ENCODE results near the gene ABCC11. TPM values are rescaled to one million over a fixed set of nuclear protein-coding genes. Genes with fewer than 3 reads are reported as not detected.

The ABCC11 gene
- total RNA-seq, 2 donors from 2014 or later = 1.5 TPM

DNA sequence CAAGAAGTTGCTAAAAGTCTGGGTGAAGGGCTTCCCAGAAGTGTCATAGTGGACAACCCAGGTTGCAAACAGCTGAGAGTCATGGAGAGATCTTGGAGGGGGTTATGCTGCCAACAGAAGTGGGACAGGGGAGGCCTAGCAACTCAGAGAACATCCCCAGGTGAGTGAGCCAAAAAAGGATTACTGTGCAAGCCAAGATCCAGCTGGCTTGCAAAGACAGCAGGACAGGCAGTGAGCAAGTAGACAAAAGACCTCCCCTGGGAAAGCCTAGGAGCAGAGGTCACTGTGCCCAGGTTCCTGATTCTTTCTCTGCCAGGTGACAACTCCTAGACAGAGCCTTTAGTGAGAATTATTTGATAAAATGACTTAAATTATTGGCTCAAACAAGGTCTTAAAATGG is 12.7 kb downstream of the ABCC11 start:
- TF ChIP-seq POLR2AphosphoS5 (IDR thresholded peaks at IDR 0.05) (no peak), POLR2A (IDR thresholded peaks at IDR 0.05) (no peak), CTCF (IDR thresholded peaks at IDR 0.05) (no peak)
- no peaks in the 10 kb centered on the region for H3K36me3 ChIP-seq

DNA sequence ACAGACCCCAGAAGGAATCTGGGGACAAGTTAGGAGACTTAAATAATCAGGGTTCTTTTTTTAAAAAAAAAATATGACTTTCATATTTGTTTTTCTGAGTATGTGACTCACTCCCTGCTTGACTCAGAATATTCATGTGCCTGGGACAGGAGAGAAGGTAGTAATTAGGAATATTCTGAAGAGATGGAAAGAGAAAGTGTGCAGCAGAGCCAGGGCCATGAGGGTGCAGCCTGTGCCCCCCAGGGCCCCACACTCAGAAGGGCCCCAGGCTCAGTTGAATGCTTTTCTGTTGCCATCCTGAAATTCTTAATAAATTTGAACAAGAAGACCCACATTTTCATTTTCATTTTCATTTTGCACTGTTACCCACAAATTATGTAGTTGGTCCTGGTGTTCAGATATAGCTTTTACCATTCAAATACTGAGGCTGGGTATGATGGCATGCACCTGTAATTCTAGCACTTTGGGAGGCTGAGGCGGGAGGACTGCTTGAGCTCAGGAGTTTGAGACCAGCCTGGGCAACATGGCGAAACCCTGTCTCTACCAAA is 14.8 kb downstream of the ABCC11 start:
- Histone ChIP-seq H3K27me3 (replicated peaks; ENCODE audit: insufficient read depth) (no peaks in the 10 kb centered on the region), H3K36me3 (no peaks in the 10 kb centered on the region), H3K27ac (peak overlapping the region in 1 of 2 donors; percentile 24), H3K9me3 (no peaks in the 10 kb centered on the region), H3K4me3 (no peak overlapping the region), H3K4me1 (replicated peaks) (no peaks in the 10 kb centered on the region)
- DNase-seq (ENCODE audit: low spot score) = no peak
- WGBS = 93% methylated on average over 2 of the region's 2 CpGs
- TF ChIP-seq POLR2AphosphoS5 (IDR thresholded peaks at IDR 0.05) = no peak
- no peak for TF ChIP-seq POLR2A (IDR thresholded peaks at IDR 0.05)
- no peak for TF ChIP-seq CTCF (IDR thresholded peaks at IDR 0.05)
- intact Hi-C loops (cut with DNase I) = no loop called here

More for the DNA sequence above, 12.7 kb downstream of the ABCC11 start:
- Histone ChIP-seq H3K4me3 (no peak overlapping the region), H3K27ac (no peak overlapping the region), H3K27me3 (replicated peaks; ENCODE audit: insufficient read depth) (no peaks in the 10 kb centered on the region), H3K9me3 (no peaks in the 10 kb centered on the region), H3K4me1 (replicated peaks) (no peaks in the 10 kb centered on the region)
- DNase-seq (ENCODE audit: low spot score) = no peak
- intact Hi-C loops (cut with DNase I) = no loop called here

GRCh38 chr16:48231727-48232492 is 15.4 kb downstream of the ABCC11 start:
- Histone ChIP-seq H3K27ac (peak overlapping the region; percentile 24 to 35), H3K27me3 (replicated peaks; ENCODE audit: insufficient read depth) (no peaks in the 10 kb centered on the region), H3K9me3 (no peaks in the 10 kb centered on the region), H3K4me3 (no peak overlapping the region), H3K4me1 (replicated peaks) (no peaks in the 10 kb centered on the region), H3K36me3 (no peaks in the 10 kb centered on the region)
- intact Hi-C loops (cut with DNase I) = no loop called here
- DNase-seq (ENCODE audit: low spot score) = peak; percentile 22
- WGBS = 48% methylated on average over 11 of the region's 11 CpGs
- TF ChIP-seq CTCF (IDR thresholded peaks at IDR 0.05) = peak in 3 of 4 experiments; percentile 15 to 35 (median 26)
- no peak for TF ChIP-seq POLR2A (IDR thresholded peaks at IDR 0.05)
- TF ChIP-seq POLR2AphosphoS5 (IDR thresholded peaks at IDR 0.05) = no peak

- TF ChIP-seq CTCF (IDR thresholded peaks at IDR 0.05) (no peak), POLR2AphosphoS5 (IDR thresholded peaks at IDR 0.05) (no peak), POLR2A (IDR thresholded peaks at IDR 0.05) (no peak)
- 64% methylated on average over 5 of the region's 5 CpGs for WGBS
- no peaks in the 10 kb centered on the region for H3K9me3 ChIP-seq
- no peaks in the 10 kb centered on the region for H3K36me3 ChIP-seq
- H3K4me1 ChIP-seq (replicated peaks) = no peaks in the 10 kb centered on the region
- no peak overlapping the region for H3K4me3 ChIP-seq
- no peaks in the 10 kb centered on the region for H3K27me3 ChIP-seq (replicated peaks; ENCODE audit: insufficient read depth)
- H3K27ac ChIP-seq = no peak overlapping the region
- intact Hi-C loops (cut with DNase I) = no loop called here
- DNase-seq (ENCODE audit: low spot score) = no peak
Measured at GRCh38 chr16:48225456-48225855, 21.9 kb downstream of the ABCC11 start.

GRCh38 chr16:48223490-48223889 is 23.8 kb downstream of the ABCC11 start:
- TF ChIP-seq POLR2AphosphoS5 (IDR thresholded peaks at IDR 0.05) = no peak
- TF ChIP-seq CTCF (IDR thresholded peaks at IDR 0.05) = no peak
- TF ChIP-seq POLR2A (IDR thresholded peaks at IDR 0.05) = no peak
- H3K36me3 ChIP-seq = no peaks in the 10 kb centered on the region
- no peak for DNase-seq (ENCODE audit: low spot score)
- no peaks in the 10 kb centered on the region for H3K4me1 ChIP-seq (replicated peaks)
- H3K9me3 ChIP-seq = no peaks in the 10 kb centered on the region
- H3K4me3 ChIP-seq = no peak overlapping the region
- WGBS = 98% methylated on average over 4 of the region's 4 CpGs
- no peaks in the 10 kb centered on the region for H3K27me3 ChIP-seq (replicated peaks; ENCODE audit: insufficient read depth)
- H3K27ac ChIP-seq = no peak overlapping the region
- intact Hi-C loops (cut with DNase I) = no loop called here

Measured in prostate gland (tissue), 2 donors.